Caki2 (cell line): ENCODE results near the gene DDT. TPM values are rescaled to one million over a fixed set of nuclear protein-coding genes. Genes with fewer than 3 reads are reported as not detected.
"Not testable (repeated sequence)": the region's sequence is repeated elsewhere in the genome, so short reads cannot be mapped to it uniquely, and the experiment has no call there.

Source experiments
- DNase-seq: peaks from one replicate; pipeline ENCODE4 v3.0.0-alpha.2; 2015; ENCODE audit warnings: low read depth
- in situ Hi-C: cut with HindIII; loops from 2 replicates; pipeline ENCODE4 v1.10.0; 2016; ENCODE audit warnings: low sequenced_read_pairs, low pct_unique_long_range_greater_than_20kb, mixed read lengths
- total RNA-seq: library from RNA; depleted of rRNA; stranded (reverse); fragments of >200 nt; shearing (Covaris generic); gene quantifications from 2 replicates; pipeline ENCODE4 v1.2.3, GENCODE V29; 2014; ENCODE audit warnings: low replicate concordance

Gene DDT
- total RNA-seq, 1 experiment from 2014 or later, result 213 TPM

DNA sequence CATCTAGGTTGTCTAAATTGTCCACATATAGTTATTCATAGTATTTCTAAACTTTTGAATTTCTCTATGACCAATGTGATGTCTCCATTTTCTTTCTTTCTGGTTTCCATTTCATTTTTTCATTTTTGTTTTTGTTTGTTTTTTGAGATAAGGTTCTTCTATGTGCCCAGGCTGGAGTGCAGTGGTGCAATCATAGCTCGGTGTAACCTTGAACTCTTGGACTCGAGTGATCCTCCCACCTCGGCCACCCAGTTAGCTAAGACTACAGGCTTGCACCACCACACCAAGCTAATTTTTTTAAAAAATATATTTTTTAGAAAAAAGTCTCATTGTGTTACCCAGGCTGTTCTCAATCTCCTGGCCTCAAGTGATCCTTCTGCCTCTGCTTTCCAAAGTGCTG, 22.9 kb upstream of the DDT start:
- no peak for DNase-seq
- in situ Hi-C loops, result no loop called here

DNA sequence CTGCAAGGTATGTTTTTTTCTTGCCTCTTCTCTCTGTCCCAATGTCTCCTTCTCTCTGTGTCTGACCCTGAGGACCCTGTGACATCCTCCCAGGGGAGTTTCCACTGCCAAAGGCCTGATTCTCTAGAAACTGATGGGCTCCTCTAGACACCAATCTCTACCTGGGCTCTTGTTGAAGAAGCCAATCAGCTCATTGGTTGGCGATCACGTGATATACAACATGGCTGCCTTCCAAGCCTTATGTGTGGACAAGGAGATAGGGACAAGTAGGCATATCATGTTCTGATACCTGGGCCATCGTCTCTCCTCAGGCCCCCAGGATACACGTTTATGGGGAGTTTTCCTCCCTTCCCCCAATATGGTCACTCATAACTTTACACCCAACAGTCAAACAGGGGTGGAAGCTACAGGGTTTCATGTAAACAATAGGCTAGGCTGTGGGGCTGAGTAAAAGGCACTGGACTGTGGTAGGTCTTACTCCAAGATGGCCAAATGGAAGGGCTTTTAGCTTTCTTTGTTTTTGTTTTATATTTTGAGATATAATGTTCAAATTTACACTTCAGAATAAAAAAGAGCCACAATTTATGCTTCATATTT, 19.4 kb upstream of the DDT start:
- in situ Hi-C loops, DNase-seq: not testable (repeated sequence)

DNA sequence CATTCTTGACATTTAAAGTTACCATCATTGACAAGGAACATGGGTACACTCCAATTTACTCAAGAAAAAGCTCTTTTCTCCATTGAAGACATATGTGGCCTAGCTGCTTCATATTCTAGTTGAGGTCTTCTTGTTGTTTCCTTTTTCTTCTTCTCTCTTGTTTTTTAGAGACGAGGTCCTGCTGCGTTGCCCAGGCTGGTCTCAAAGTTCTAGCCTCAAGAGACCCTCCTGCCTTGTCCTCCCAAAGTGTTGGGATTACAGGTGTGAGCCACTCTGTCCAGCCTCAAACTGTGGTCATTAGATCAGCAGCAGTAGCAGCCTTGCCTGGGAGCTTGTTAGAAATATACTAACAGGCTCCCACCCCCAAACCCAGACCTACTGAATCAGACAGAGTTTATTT, 18.8 kb upstream of the DDT start:
- DNase-seq, in situ Hi-C loops: not testable (repeated sequence)

DNA sequence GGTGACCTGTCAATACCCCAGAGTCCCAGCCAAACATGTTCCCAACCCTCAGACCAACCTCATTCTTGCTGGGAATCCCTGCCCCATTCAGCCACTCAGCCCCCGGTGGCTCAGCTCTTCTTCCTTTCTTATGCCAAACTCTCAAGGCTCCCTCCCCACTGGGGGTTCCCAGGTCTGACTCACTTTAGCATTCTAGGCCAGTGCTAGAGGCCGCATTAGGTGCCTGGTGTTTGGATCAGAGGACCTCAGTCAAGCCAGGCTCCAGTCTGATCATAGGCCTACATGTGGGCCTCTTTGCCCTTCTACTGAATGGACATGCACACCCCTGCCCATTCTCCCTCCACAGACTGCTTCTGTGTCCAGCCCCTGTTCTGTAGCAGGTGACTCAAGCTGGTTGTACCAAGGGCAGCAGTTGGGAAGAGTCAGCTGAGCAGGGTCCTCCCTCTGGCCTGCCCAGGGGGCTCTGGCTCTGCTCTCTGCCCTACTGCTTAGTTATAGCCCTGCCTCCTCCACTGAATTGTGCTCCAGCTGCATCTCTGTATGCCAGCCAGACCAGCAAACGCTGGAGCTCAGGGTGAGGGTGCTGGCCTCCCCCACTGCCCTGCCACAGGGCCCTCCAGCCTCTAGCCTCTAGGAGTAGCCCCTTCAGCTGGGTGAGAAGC, 15.5 kb upstream of the DDT start:
- DNase-seq, in situ Hi-C loops: not testable (repeated sequence)

DNA sequence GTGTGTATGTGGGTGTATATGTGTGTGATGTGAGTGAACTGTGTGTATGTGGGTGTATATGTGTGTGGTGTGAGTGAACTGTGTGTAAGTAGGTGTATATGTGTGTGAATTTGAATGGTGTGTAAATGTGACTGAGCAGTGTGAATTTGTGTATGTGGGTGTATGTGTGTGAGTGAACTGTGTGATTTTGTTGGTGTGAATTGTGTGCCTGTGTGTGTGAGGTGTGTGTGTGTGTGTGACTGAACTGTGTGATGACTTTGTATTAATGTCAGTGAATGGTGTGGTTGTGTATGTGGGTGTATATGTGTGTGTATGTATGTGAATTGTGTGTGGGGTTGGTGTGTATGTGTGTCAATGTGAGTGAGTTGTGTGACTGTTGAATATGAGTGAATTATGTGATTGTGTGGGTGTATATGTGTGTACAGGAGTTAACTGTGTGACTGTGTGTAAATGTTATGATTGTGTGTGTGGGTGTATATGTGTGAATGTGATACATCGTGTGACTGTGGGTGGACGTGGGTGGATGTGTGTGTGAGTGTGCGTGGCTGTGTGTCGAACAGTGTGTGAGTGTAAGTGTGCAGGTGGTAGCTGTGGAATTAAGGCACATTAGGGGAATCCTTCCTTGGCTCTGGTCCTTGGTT, 12.4 kb upstream of the DDT start:
- DNase-seq, in situ Hi-C loops: not testable (repeated sequence)

DNA sequence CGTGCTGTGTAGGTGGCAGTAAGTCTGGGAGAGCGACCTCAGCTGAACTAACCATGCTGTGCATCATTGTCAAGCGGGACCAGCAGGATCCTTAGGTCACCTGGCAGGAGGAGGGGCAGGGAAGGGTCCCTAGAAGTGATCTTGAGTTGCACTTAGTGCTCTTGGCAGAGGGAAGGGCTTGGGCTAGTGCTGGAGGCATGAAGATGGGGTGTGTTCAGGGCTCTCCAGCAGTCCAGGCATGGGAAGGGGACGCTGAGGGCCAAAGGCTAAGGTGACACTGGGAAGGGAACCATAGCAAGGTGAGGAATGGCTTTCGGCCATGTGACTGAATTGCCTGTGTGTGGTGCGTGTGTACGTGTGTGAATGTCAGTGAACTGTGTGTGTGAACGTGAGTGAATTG, 11.8 kb upstream of the DDT start:
- DNase-seq, in situ Hi-C loops: not testable (repeated sequence)

DNA sequence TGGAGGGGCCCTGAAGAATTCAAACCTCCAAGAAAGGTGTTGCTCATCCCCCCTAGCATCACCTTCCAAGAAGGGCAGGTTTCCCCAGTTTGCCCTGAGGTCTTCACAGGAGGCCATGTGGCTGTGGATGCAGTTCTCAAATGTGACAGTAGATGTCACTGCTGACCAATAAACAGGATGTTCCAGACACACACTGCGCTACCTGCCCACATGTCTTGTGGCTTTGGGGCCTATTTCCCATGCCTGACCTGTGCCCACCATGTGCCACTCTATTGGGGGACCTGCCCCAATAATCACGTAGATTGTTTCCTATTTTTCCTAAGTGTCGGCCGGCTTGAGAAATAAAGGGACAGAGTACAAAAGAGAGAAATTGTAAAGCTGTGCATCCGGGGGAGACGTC, 10.2 kb upstream of the DDT start:
- no peak for DNase-seq
- in situ Hi-C loops, result no loop called here

DNA sequence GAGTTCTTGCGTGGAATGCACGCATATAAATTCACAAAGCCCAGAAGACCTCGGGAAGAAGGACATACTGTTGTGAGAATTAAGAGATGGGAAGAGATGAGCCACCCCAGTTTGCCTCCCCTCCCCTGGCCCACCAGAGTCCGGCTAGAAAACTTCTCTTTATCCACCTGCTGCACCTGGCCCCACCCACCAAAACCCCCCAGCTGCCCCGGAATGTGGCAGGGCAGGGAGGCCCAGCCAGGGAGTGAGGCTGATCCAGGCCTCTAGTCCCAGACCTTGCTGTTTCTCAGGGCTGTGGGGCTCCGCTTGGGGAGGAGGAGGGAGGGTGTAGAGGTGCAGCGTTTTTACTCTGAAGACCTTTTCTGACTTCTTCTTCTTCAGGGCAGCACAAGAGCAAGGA, 6.3 kb upstream of the DDT start:
- in situ Hi-C loops, DNase-seq: not testable (repeated sequence)

DNA sequence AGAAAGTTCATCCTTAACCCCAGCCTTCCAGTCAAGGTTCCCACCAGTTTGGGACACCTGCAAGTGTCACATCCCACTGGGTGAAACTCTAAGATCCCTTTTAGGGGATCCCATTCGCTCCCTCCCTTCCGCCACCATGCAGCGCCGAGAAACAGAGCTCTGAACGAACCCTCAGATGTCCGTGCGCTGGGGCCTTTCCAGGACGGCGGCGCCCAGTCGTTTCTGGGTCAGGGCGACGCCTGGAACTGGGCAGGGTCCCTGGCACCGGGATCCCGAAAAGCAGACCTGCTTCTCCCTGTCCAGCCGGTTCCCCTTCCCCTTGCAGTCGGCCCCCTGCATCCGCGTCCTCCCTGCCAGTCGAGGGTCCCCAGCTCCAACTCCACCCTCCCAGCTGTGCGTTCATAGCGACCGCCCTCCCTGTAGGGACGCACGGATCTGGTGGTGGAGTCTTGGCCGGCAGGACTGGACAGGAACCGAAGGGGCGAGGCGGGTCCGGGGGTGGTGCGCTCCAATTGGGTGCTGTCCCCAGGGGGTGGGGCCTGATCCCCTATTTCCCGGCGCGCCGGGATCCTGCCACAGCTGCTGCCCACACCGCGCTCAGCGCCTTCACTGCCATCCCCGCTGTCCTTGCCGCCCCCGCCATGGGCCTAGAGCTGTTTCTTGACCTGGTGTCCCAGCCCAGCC, 5.5 kb upstream of the DDT start, which contains the start of gene GSTT2:
Gene GSTT2, plus strand, starts transcription at position 578 of the 684 bp plus-strand sequence.
- DNase-seq, in situ Hi-C loops: not testable (repeated sequence)

DNA sequence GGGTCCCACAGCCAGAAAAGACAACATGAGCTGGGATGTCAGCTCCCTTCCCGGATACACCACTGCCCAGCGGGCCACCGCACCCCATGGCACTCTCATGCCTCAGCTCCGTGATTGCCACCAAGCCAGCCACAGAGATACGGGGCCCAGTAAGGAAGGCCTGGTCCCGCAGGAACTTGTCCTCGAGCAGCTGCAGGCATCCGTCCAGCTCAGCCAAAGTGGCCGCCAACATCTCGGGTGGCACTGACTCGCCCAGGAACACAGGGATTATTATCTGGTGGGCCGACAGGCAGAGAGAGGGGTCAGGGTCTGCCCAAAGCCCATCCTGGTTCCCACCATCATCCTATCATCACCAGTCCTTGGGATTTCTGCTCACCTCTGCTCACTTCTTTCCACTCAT, 3.1 kb upstream of the DDT start:
- in situ Hi-C loops, DNase-seq: not testable (repeated sequence)

DNA sequence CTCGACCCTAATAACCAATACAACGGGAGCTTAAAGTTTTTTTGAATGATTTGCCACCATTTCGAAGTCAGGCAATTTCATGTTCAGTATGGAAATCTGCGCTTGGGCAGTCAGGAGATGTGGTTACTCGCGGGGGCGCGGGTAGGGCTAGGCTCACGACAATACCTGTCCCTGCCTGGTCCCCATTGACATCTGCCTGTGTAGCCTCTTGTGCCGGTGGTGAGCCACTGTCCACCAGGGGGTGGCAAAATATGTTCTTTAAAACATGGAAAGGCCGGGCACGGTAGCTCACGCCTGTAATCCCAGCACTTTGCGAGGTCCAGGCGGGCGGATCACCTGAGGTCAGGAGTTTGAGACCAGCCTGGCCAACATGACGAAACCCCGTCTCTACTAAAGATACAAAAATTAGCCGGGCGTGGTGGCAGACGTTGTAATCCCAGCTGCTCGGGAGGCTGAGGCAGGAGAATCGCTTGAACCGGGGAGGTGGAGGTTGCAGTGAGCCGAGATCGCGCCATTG, 653 bp upstream of the DDT start:
- DNase-seq, in situ Hi-C loops: not testable (repeated sequence)

DNA sequence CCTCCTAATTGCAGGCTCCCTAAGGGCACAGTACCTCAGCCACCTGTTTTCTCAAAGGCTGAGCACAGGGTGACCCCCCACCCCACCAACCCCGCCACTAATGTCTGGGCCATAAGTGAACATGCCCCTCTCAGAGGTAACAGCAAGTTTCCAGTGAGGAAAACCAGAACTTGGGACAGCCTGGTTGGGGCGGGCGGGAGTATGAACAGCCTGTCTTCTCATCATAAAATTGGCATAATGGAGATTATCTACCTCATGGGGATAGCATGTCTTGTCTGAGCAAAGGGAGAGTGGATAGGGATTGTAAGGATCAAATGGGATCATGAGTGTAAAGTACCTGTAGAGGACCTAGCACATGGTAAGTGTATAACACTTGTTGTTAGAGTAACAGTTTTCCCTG, 2.3 kb downstream of the DDT start:
- in situ Hi-C loops, result not testable (repeated sequence)

DNA sequence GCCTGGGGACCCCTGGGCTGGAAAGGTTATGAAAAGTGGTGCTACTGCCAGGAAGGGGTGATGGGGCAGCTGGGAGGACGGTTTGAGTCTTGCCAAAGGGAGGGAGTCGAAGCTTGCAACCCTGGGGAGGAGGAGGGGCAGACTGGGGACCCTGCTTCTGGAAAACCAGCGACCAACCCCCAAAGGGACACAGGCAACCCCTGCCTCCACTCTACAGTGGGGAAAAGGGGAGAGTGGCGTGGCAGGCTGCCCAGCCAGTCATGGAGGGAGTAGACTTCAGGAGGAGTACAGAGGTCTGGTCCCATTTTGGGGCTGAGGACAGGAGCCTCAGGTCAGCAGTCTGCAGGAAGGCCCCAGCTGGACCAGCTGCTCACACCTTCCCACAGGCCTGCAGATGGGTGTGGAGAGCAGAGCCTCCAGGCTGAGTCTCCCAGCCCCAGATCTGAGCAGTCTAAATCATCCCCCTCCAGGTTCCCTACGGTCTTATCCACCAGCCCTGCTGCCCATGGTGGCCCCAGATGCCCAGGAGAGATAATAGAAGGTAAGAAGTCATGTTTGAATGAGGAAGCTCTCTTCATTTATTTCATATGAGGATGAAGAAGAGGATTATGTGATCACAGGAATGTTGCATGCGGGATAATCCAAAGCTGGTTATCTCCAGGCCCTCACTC, 3.3 kb downstream of the DDT start:
- DNase-seq, result no peak
- in situ Hi-C loops, result no loop called here

More for the DNA sequence above, 2.3 kb downstream of the DDT start:
- not testable (repeated sequence) for DNase-seq

DNA sequence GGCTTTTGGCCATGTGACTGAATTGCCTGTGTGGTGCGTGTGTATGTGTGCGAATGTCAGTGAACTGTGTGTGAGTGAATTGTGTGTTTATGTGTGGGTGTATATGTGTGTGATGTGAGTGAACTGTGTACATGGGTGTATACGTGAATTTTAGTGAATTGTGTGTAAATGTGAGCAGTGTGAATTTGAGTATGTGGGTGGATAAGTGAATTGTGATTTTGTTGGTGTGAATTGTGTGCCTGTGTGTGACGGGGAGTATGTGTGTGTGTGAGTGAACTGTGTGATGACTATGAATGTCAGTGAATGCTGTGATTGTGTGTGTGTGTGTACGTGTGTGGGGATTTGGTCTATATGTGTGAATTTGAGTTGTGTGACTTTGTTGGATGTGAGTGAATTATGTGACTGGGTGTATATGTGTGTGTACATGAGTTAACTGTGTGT, 4.0 kb downstream of the DDT start:
- in situ Hi-C loops, result no loop called here
- no peak for DNase-seq

DNA sequence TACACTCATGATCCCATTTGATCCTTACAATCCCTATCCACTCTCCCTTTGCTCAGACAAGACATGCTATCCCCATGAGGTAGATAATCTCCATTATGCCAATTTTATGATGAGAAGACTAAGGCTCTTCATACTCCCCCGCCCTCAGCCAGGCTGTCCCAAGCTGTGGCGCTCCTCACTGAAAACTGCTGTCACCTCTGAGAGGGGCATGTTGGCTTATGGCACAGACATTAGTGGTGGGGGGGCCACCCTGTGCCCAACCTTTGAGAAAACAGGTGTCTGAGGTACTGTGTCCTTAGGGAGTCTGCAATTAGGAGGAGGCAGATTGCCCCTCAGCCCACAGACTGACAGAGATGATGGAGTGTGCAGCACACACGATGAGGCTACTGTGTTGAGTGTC, 5.2 kb downstream of the DDT start:
- in situ Hi-C loops, result no loop called here

DNA sequence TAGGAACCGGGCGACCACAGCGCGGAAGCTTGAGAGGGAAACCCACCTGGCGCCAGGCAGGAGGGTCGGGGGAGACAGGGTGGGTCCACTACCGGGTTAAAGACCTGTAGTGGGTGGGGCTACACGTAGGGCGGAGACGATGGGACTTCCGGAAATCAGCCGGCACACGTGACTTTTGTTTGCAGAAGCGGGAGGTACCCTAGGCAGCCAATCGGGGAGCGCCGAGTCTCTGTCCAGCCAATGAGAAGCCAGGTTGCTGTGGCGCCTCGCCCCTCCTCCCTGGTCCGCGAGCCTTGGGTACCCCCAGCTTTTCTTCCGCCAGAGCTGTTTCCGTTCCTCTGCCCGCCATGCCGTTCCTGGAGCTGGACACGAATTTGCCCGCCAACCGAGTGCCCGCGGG, 7.7 kb downstream of the DDT start, which contains the start of gene DDTL:
Gene DDTL, plus strand, starts transcription at position 321 of the 400 bp plus-strand sequence. Its CDS starts 27 bp downstream, at position 348.
- in situ Hi-C loops, DNase-seq: not testable (repeated sequence)

More for the DNA sequence above, 5.2 kb downstream of the DDT start:
- no peak for DNase-seq

DNA sequence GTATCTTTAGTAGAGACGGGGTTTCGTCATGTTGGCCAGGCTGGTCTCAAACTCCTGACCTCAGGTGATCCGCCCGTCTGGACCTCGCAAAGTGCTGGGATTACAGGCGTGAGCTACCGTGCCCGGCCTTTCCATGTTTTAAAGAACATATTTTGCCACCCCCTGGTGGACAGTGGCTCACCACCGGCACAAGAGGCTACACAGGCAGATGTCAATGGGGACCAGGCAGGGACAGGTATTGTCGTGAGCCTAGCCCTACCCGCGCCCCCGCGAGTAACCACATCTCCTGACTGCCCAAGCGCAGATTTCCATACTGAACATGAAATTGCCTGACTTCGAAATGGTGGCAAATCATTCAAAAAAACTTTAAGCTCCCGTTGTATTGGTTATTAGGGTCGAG, 8.1 kb downstream of the DDT start:
- in situ Hi-C loops, DNase-seq: not testable (repeated sequence)
